ENCODE data around the gene ASPN.
"Not testable (repeated sequence)": the region's sequence is repeated elsewhere in the genome, so short reads cannot be mapped to it uniquely, and the experiment has no call there.

The ASPN gene

DNA sequence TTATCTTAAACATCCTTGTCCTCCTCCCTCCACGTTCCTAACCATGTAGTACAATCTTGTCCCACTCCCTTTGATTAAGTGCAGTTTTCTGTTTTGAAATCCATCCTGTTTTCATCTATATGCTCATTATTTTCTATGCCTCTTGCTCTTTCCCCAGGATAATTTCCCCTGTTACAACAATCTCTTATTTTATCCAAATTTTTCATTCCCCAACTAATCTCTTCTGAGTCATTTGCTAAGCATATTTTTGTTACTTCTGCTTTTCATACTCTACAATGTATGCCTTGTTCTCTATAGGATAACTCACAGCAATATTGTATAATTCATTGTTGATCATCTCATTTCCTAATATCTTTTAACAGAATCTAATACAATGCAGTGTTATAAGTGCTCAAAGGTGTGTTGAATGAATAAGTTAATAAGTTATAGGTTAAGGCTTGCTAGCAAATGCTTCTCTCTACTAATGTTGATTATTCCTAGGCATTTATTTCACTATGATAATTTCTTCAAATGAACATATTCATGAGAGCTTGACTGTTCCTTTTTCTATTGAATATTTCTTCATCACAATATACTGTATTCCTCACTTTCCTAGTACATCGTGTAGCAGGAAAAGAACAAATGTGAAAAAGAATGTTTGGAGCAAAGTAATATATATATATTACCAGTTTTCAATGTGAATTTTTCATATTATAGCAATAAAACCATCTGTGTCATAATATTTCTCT lies 59.5 kb downstream of the ASPN start:
- no peak for DNase-seq (ENCODE audit: low read depth in 3 of 3)

DNA sequence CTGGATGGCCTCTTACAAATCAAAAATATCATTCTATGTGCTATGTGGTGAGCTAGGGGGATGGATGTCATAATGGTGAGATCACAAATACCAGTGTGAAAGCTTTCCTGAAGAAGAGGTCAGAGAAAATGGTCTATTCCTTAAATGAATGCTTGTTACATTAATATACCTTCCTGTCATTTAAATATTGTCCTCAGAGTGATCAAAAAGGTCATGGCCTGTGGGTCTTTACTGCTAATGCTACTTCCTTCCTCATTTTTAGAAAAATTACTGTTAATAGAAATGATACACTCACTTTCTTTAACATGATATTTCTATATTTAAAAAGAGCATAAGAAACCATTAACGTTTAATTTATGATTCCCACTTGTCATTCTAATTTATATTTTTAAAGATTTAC lies 67.7 kb downstream of the ASPN start:
- no peak for DNase-seq (ENCODE audit: low read depth in 3 of 3)

DNA sequence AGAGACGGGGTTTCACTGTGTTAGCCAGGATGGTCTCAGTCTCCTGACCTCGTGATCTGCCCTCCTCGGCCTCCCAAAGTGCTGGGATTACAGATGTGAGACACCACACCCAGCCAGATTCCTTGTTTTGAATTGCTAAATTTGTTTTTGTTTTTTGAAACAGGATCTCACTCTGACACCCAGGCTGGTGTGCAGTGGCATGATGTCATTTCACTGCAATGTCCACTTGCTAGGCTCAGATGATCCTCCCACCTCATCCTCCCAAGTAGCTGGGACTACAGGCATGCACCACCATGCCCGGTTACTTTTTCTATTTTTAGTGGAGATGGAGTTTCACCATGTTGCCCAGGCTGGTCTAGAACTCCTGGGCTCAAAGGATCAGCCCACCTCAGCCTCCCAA lies 71.1 kb downstream of the ASPN start:
- DNase-seq (ENCODE audit: low read depth in 3 of 3): not testable (repeated sequence)

DNA sequence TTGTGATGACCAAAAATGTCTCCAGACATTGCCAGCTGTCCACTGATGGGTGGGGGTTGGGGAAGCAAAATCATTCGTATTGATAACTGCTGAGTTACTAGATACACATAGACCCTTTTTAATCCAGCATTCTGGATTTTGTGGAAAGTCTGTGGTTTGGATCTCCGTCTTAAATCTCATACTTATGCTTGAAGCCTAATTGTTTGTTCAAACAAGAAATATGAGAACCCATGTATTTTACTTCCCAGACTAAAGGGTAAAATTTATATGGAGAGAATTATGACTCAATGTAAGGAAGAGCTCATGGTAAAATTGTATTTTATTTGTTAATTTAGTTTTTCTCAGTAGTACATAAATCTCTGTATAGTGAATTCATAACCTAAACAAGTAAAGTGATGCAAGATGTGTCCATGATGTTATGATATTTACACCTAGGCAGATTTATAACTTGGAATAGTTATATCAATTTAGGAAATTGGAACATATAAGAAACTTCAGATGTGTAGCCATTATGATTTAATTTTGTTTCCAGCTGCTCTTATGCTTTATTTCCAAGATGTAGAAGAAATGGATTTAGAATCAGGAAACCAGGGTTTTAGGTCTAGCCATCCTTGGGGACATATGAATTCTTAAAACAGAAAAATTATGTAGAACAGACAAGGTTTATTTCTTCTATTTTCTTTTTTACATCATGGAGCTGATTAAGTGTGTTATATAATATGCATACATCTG lies 73.4 kb downstream of the ASPN start:
- DNase-seq (ENCODE audit: low read depth in 3 of 3): no peak

DNA sequence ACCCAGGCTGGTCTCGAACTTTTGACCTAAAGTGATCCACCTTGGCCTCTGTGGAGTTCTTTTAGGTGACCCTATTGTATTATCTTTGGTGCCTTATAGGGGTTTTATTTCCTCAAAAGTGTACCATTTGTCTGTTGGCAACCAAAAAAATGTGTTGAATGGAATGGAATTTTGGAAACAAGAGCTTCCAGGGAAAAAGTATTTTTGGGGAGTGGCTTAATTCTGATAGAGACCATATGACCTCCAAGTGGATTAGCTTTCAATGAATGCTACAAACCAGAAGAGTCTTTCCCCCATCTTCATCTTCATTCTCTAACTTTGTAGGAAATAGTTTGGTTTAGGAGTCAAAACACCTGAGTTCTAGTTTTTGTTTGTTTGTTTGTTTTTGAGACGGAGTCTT lies 74.5 kb downstream of the ASPN start:
- DNase-seq (ENCODE audit: low read depth in 3 of 3): no peak

DNA sequence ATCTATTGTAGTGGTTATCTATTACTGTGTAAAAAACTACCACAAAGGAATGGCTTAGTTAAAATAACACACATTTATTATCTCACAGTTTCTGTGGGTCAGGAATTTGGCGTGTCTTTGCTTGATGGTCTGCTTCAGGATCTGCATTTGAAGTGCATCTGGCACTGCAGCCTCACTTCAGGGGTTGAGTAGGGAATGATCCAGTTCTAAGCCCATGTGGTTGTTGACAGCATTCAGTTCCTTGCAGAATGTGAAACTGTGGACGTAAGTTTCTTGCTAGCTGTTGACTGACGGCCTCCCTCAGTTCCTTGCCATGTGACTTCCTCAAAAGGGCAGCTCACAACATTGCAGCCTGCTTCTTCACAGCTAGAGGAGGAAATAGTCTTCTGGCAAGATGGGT lies 75.8 kb downstream of the ASPN start:
- DNase-seq (ENCODE audit: low read depth in 3 of 3): no peak

Data from stimulated activated CD4-positive, alpha-beta T cell treated with anti-CD3 and anti-CD28 coated beads, TNF-alpha, amount 100 ng/mL, for 24 hours (primary cell).